ENCODE measurements around the gene SUGCT. TPM values are rescaled to one million over a fixed set of nuclear protein-coding genes. Genes with fewer than 3 reads are reported as not detected.

Gene SUGCT
- total RNA-seq, 1 experiment from 2014 or later, result 9.9 TPM

- no peak for DNase-seq
- H3K4me3 Mint-ChIP-seq (ENCODE audit: unreplicated experiment), result no peak overlapping the region
- intact Hi-C loops (cut with micrococcal nuclease; ENCODE audit: unreplicated experiment), result no loop called here
- no peaks in the 10 kb centered on the region for H3K4me1 ChIP-seq
- no peaks in the 10 kb centered on the region for H3K36me3 ChIP-seq (ENCODE audit: control insufficient read depth, insufficient read depth, low read length)
- ChIA-PET POLR2A (no interaction called here), CTCF (interaction anchor here (0.6 kb wide), 1 partner anchor 454 kb away, joined by 6 read pairs; no protein-coding TSS in a partner anchor)
- TF ChIP-seq CTCF (IDR thresholded peaks at IDR 0.05; ENCODE audit: insufficient read depth in 1 of 2, low read depth in 1 of 2, low read length in 1 of 2, severe bottlenecking in 1 of 2, unreplicated experiment in 1 of 2), result no peak
- no peak overlapping the region for H3K4me3 ChIP-seq (ENCODE audit: low read depth, low read length)
- H3K27me3 Mint-ChIP-seq (ENCODE audit: insufficient read depth, unreplicated experiment), result no peaks in the 10 kb centered on the region
- no peaks in the 10 kb centered on the region for H3K9me3 ChIP-seq
- H3K27ac Mint-ChIP-seq (ENCODE audit: unreplicated experiment), result no peak overlapping the region
- no peaks in the 10 kb centered on the region for H3K36me3 Mint-ChIP-seq (ENCODE audit: insufficient read depth, unreplicated experiment)
- no peaks in the 10 kb centered on the region for H3K27me3 ChIP-seq (replicated peaks; ENCODE audit: control insufficient read depth, insufficient read depth, low read length)
- H3K9me3 Mint-ChIP-seq (ENCODE audit: unreplicated experiment), result no peaks in the 10 kb centered on the region
- no TSS peak for BruUV-seq (replicated peaks)
- no peaks in the 10 kb centered on the region for H3K4me1 Mint-ChIP-seq (ENCODE audit: low read depth, unreplicated experiment)
These were observed 401.6 kb downstream of the SUGCT start for GRCh38 chr7:40536421-40536820.

GRCh38 chr7:40538281-40538680 is 403.5 kb downstream of the SUGCT start:
- POLR2A ChIA-PET, result no interaction called here
- H3K4me3 ChIP-seq (ENCODE audit: low read depth, low read length), result no peak overlapping the region
- no peaks in the 10 kb centered on the region for H3K4me1 Mint-ChIP-seq (ENCODE audit: low read depth, unreplicated experiment)
- H3K36me3 Mint-ChIP-seq (ENCODE audit: insufficient read depth, unreplicated experiment), result no peaks in the 10 kb centered on the region
- H3K27me3 ChIP-seq (replicated peaks; ENCODE audit: control insufficient read depth, insufficient read depth, low read length), result no peaks in the 10 kb centered on the region
- no TSS peak for BruUV-seq (replicated peaks)
- H3K4me3 Mint-ChIP-seq (ENCODE audit: unreplicated experiment), result no peak overlapping the region
- H3K36me3 ChIP-seq (ENCODE audit: control insufficient read depth, insufficient read depth, low read length), result no peaks in the 10 kb centered on the region
- intact Hi-C loops (cut with micrococcal nuclease; ENCODE audit: unreplicated experiment), result no loop called here
- no peak for DNase-seq
- CTCF ChIA-PET, result no interaction called here
- no peak overlapping the region for H3K27ac Mint-ChIP-seq (ENCODE audit: unreplicated experiment)
- no peaks in the 10 kb centered on the region for H3K27me3 Mint-ChIP-seq (ENCODE audit: insufficient read depth, unreplicated experiment)
- no peaks in the 10 kb centered on the region for H3K9me3 ChIP-seq
- no peaks in the 10 kb centered on the region for H3K9me3 Mint-ChIP-seq (ENCODE audit: unreplicated experiment)
- H3K4me1 ChIP-seq, result no peaks in the 10 kb centered on the region
- TF ChIP-seq CTCF (IDR thresholded peaks at IDR 0.05; ENCODE audit: insufficient read depth in 1 of 2, low read depth in 1 of 2, low read length in 1 of 2, severe bottlenecking in 1 of 2, unreplicated experiment in 1 of 2), result no peak

- ChIA-PET CTCF (no interaction called here), POLR2A (no interaction called here)
- H3K4me3 Mint-ChIP-seq (ENCODE audit: unreplicated experiment), result no peak overlapping the region
- Histone ChIP-seq H3K4me3 (ENCODE audit: low read depth, low read length) (no peak overlapping the region), H3K27me3 (replicated peaks; ENCODE audit: control insufficient read depth, insufficient read depth, low read length) (no peaks in the 10 kb centered on the region), H3K9me3 (no peaks in the 10 kb centered on the region), H3K4me1 (no peaks in the 10 kb centered on the region), H3K36me3 (ENCODE audit: control insufficient read depth, insufficient read depth, low read length) (no peaks in the 10 kb centered on the region)
- H3K9me3 Mint-ChIP-seq (ENCODE audit: unreplicated experiment), result no peaks in the 10 kb centered on the region
- H3K27ac Mint-ChIP-seq (ENCODE audit: unreplicated experiment), result no peak overlapping the region
- no TSS peak for BruUV-seq (replicated peaks)
- intact Hi-C loops (cut with micrococcal nuclease; ENCODE audit: unreplicated experiment), result no loop called here
- no peaks in the 10 kb centered on the region for H3K36me3 Mint-ChIP-seq (ENCODE audit: insufficient read depth, unreplicated experiment)
- TF ChIP-seq CTCF (IDR thresholded peaks at IDR 0.05; ENCODE audit: insufficient read depth in 1 of 2, low read depth in 1 of 2, low read length in 1 of 2, severe bottlenecking in 1 of 2, unreplicated experiment in 1 of 2), result no peak
- no peak for DNase-seq
- no peaks in the 10 kb centered on the region for H3K27me3 Mint-ChIP-seq (ENCODE audit: insufficient read depth, unreplicated experiment)
- H3K4me1 Mint-ChIP-seq (ENCODE audit: low read depth, unreplicated experiment), result no peaks in the 10 kb centered on the region
These were observed 406.5 kb downstream of the SUGCT start for GRCh38 chr7:40541336-40541735.
